Cerebellar cortex (tissue), 1 donor: ENCODE measurements around the gene ITPR3.
"Not testable (repeated sequence)": the region's sequence is repeated elsewhere in the genome, so short reads cannot be mapped to it uniquely, and the experiment has no call there.

Experiments
- DNase-seq: peaks from one replicate; pipeline ENCODE4 v3.0.0-alpha.2; 2015; ENCODE audit warnings: low spot score

The ITPR3 gene

GRCh38 chr6:33613795-33614168, 7.3 kb upstream of the ITPR3 start:
- DNase-seq, result no peak

- no peak for DNase-seq
Measured at GRCh38 chr6:33616113-33616512, 5.0 kb upstream of the ITPR3 start.

DNA sequence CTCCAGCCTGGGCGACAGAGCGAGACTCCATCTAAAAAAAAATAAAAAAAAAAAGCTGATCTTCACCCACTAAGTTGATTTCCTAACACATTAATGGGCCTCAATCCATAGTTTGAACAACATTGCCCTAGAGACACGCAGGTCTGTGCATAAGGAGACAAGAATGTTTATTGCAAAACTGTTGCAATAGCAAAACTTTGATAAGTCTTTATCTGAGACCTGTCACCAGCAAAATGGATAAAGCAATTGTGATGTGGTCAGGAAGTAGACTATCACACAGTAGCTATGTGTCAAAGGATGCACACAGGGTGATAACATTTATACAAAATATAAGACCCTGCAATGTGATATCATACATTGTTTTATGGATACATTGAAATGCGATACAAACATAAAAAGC, 4.2 kb upstream of the ITPR3 start:
- no peak for DNase-seq

GRCh38 chr6:33619166-33619840, 1.8 kb upstream of the ITPR3 start:
- no peak for DNase-seq

- no peak for DNase-seq
Measured at GRCh38 chr6:33620158-33620855, 815 bp upstream of the ITPR3 start.

DNA sequence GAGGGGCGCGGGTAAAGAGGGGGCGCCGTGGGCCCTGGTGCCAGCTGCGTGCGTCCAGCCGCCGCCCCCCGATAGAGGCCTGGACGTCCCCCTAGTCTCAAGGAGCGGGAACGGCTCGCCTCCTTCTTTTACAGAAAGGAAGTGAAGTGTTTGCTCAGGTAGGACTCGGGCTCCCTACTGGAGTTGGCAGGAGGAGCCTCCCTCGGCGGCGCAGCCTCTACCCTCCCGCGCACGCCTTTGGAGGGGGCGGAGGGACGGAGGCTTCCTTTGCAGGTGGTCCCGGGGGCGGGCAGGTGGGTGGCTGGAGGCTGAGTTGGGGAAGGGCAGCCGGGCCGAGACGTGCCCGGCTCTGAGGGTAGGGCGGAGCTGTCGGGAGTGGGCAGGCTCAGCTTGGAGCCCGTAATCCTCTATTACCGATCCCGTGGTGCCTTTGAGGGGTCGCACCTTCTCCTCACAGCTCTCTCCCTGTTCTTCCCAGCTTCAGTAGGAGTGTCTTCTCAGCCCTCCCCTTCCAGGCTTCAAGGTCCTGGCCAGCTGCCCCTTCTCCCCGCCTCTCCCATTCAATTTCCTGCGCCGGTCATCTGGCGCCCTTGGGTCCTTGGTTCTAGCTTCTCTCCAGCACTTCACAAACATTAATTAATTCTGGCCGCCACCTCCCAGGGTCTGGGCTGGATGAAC, 728 bp downstream of the ITPR3 start:
- peak; percentile 76 for DNase-seq

GRCh38 chr6:33622456-33623431, 1.6 kb downstream of the ITPR3 start:
- DNase-seq, result no peak

- DNase-seq, result no peak
Measured at GRCh38 chr6:33623895-33624381, 2.8 kb downstream of the ITPR3 start.

DNA sequence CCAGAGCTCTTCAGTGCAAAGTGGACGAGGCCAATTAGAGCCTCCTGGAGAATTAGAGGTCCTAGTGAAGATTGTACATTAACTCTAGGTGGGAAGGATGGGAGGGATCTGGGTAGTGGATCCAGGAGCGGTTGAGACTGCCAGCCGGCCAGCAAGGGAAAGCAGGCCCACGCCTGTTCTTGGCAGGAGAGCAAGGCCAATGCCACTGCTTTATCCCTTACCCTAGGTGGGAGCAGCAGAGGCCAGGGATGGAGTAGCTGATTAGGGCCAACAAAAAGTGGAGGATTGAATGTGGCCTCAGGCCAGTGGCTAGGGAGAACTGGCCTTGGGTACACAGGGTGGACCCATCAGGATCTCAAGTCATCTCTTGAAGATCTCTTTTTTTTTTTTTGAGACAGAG, 3.7 kb downstream of the ITPR3 start:
- DNase-seq, result no peak

GRCh38 chr6:33627876-33628275, 6.8 kb downstream of the ITPR3 start:
- no peak for DNase-seq

- DNase-seq, result no peak
Measured at GRCh38 chr6:33628401-33628964, 7.4 kb downstream of the ITPR3 start.

- no peak for DNase-seq
Measured at GRCh38 chr6:33630014-33630413, 8.9 kb downstream of the ITPR3 start.

DNA sequence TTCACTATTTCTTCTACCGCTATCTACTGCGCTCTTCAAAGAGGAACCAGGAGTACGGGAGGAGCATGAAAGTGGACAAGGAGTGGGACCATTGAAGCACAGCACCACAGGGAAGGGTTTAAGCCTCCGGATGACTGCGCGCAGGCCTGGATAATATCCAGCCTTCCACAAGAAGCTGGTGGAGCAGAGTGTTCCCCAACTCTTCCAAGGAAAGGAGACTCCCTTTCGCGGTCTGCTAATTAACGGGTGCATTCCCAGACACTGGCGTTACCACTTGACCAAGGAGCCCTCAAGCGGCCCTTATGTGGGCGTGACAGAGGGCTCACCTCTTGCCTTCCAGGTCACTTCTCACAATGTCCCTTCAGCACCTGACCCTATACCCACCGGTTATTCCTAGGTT, 10.4 kb downstream of the ITPR3 start:
- DNase-seq, result not testable (repeated sequence)

- DNase-seq, result no peak
Measured at GRCh38 chr6:33631971-33632557, 10.9 kb downstream of the ITPR3 start.

GRCh38 chr6:33632558-33633039, 11.5 kb downstream of the ITPR3 start:
- DNase-seq, result peak; percentile 72

GRCh38 chr6:33633084-33633461, 12.0 kb downstream of the ITPR3 start:
- DNase-seq, result no peak

- DNase-seq, result peak; percentile 31
Measured at GRCh38 chr6:33633462-33634158, 12.5 kb downstream of the ITPR3 start.

DNA sequence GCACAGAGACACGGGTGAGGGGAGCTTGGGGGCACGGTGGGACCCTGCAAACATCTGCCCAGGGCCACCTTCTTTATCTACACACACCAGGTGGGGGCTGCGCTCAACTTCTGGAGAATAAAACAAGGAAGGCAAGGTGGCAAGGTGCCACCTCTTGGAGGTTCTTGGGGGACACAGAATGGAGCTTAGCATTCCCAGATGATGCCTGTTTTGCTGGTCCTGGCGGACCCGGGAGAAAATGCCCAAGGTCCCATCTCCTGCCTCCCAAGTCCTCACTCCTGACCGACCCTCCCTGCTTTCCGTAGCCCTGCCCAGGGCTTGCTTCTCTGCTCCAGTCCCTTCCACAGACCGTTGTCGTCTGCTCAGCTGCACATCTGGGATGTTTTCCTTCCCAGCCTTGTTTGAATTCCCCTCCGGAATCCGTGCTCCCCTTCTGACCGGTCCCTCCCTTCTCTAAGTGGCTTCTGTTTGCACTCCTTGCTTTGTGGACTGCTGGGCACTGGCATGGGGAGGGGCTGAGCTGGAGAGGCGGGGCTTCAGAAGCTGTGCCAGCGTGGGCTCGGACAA, 13.1 kb downstream of the ITPR3 start:
- no peak for DNase-seq

DNA sequence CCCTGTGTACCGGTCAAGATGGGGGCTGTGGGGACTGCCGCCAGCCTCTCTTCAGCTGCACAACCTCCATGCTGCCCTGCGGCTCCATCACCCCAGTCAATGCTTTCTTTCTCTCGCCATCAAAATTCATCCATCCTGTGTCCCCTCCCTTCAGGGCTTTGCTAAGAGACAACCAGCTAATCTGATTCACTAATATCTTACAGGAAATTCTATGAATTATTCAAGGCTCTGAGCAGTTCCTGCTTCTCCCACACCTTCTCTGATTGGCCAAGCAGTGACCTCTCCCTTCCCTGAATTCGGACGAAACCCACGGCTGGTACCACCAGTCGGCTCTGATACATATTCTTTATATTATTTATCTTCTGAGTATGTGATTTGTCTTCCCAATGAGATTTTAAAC, 13.8 kb downstream of the ITPR3 start:
- DNase-seq, result no peak

DNA sequence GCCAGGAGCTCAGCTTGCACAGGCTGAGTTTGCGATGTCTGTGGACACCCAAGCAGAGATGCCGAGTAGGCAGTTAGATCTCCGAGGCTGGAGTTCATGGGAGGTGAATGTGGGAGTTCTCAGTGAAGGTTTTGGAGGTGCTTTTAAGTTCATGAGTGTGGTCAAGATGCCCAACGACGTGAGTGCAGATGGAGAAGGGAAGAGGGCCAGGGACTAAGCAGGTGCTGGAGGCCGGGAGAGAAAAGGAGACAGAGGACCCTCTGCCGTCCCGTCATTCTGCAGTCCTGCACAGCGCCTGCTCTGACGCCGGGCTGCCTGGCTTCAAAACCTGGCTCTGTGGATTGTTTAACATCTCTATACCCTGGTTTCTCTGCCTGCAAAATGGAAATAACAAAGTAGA, 15.5 kb downstream of the ITPR3 start:
- DNase-seq, result no peak
